Hepatocyte (in vitro differentiated cells): ENCODE results near the gene SORCS2. TPM values are rescaled to one million over a fixed set of nuclear protein-coding genes. Genes with fewer than 3 reads are reported as not detected.

Experiments
- DNase-seq: peaks from one replicate; pipeline ENCODE4 v3.0.0-alpha.2; 2016; ENCODE audit warnings: low spot score
- H2AFZ ChIP-seq: fragments of 200-600 bp; sonication (generic); 2 replicates; pipeline ENCODE4 v1.6.0; 2016; ENCODE audit warnings: antibody characterized with exemption, mild to moderate bottlenecking
- H3K27ac ChIP-seq: fragments of 200-600 bp; sonication (generic); 2 replicates; pipeline ENCODE4 v1.5.1; 2016; ENCODE audit warnings: mild to moderate bottlenecking
- H3K27me3 ChIP-seq: fragments of 200-600 bp; sonication (generic); 2 replicates; pipeline ENCODE4 v1.6.1; 2016
- H3K36me3 ChIP-seq: fragments of 200-600 bp; sonication (generic); replicated peaks from 2 replicates; pipeline ENCODE4 v1.5.1; 2016; ENCODE audit warnings: low read depth; ENCODE audit not compliant: insufficient read depth
- H3K4me1 ChIP-seq: fragments of 200-600 bp; sonication (generic); 2 replicates; pipeline ENCODE4 v1.5.1; 2016; ENCODE audit warnings: mild to moderate bottlenecking, moderate library complexity; ENCODE audit not compliant: insufficient read depth
- H3K4me2 ChIP-seq: fragments of 200-600 bp; sonication (generic); 2 replicates; pipeline ENCODE4 v1.6.0; 2016
- H3K4me3 ChIP-seq: fragments of 200-600 bp; sonication (generic); 2 replicates; pipeline ENCODE4 v1.5.1; 2016; ENCODE audit warnings: mild to moderate bottlenecking
- H3K79me2 ChIP-seq: fragments of 200-600 bp; sonication (generic); 2 replicates; pipeline ENCODE4 v1.6.0; 2017; ENCODE audit warnings: mild to moderate bottlenecking
- H3K9me2 ChIP-seq: fragments of 200-600 bp; sonication (generic); replicated peaks from 2 replicates; pipeline ENCODE4 v1.6.0; 2017; ENCODE audit warnings: mild to moderate bottlenecking; ENCODE audit not compliant: insufficient read depth
- H3K9me3 ChIP-seq: fragments of 200-600 bp; sonication (generic); 2 replicates; pipeline ENCODE4 v1.5.1; 2016; ENCODE audit warnings: low read depth, mild to moderate bottlenecking
- H4K20me1 ChIP-seq: fragments of 200-600 bp; sonication (generic); 2 replicates; pipeline ENCODE4 v1.6.0; 2016; ENCODE audit warnings: mild to moderate bottlenecking; ENCODE audit not compliant: insufficient read depth, poor library complexity, severe bottlenecking
- CTCF ChIP-seq: fragments of 200-600 bp; sonication (generic); IDR thresholded peaks from 2 replicates; pipeline ENCODE4 v1.5.1; 2016; ENCODE audit warnings: antibody characterized with exemption, mild to moderate bottlenecking; ENCODE audit not compliant: poor library complexity
- EZH2 ChIP-seq: fragments of 200-600 bp; sonication (generic); IDR thresholded peaks from 2 replicates; pipeline ENCODE4 v1.6.1; 2016; ENCODE audit warnings: antibody characterized with exemption, mild to moderate bottlenecking, borderline replicate concordance
- EZH2phosphoT487 ChIP-seq: fragments of 200-600 bp; sonication (generic); IDR thresholded peaks from one replicate; pipeline ENCODE4 v1.6.1; 2018; ENCODE audit warnings: antibody characterized with exemption, mild to moderate bottlenecking, low read depth, moderate library complexity; ENCODE audit not compliant: unreplicated experiment, severe bottlenecking
- WGBS: methylation state at CpG from one replicate; pipeline ENCODE4 v1.1.6; 2016; ENCODE audit warnings: low lambda C conversion rate; ENCODE audit errors: missing lambda C conversion rate; 5-methylcytosine and 5-hydroxymethylcytosine counted together
- polyA plus RNA-seq: library from polyadenylated mRNA; unstranded; fragments of >200 nt; fragmentation: Nextera tagmentation; extraction: Ambion mirVana; gene quantifications from 2 replicates; pipeline ENCODE4 v1.2.1, GENCODE V29; 2016
- total RNA-seq: library from RNA; depleted of rRNA; stranded (reverse); fragments of >200 nt; gene quantifications from 2 replicates; pipeline ENCODE4 v1.2.3, GENCODE V29; 2014

The SORCS2 gene
- total and polyA plus RNA-seq, 2 experiments from 2014 or later = 1.6 to 4.8 TPM

GRCh38 chr4:7320206-7320797 lies 128.0 kb downstream of the SORCS2 start:
- DNase-seq = no peak
- H2AFZ ChIP-seq = no peak overlapping the region
- no peaks in the 10 kb centered on the region for H3K9me3 ChIP-seq
- H3K4me1 ChIP-seq = no peaks in the 10 kb centered on the region
- no peaks in the 10 kb centered on the region for H4K20me1 ChIP-seq
- TF ChIP-seq CTCF = no peak
- TF ChIP-seq EZH2phosphoT487 = no peak
- no peak overlapping the region for H3K4me2 ChIP-seq
- no peaks in the 10 kb centered on the region for H3K36me3 ChIP-seq
- H3K27me3 ChIP-seq = no peaks in the 10 kb centered on the region
- no peaks in the 10 kb centered on the region for H3K79me2 ChIP-seq
- 46% methylated on average over 5 of the region's 5 CpGs for WGBS
- no peak overlapping the region for H3K4me3 ChIP-seq
- H3K27ac ChIP-seq = no peak overlapping the region
- no peaks in the 10 kb centered on the region for H3K9me2 ChIP-seq

- Histone ChIP-seq H3K27me3 (no peaks in the 10 kb centered on the region), H3K4me1 (no peaks in the 10 kb centered on the region), H3K4me2 (no peak overlapping the region), H3K4me3 (no peak overlapping the region), H3K79me2 (no peaks in the 10 kb centered on the region), H2AFZ (no peak overlapping the region), H3K9me2 (no peaks in the 10 kb centered on the region), H4K20me1 (no peaks in the 10 kb centered on the region), H3K9me3 (no peaks in the 10 kb centered on the region), H3K36me3 (no peaks in the 10 kb centered on the region), H3K27ac (no peak overlapping the region)
- 63% methylated on average over 18 of the region's 18 CpGs for WGBS
- DNase-seq = peak; percentile 56
- TF ChIP-seq EZH2phosphoT487 (no peak), CTCF (no peak), EZH2 (no peak)
These were observed 130.0 kb downstream of the SORCS2 start for GRCh38 chr4:7322166-7322991.

- no peaks in the 10 kb centered on the region for H3K36me3 ChIP-seq
- WGBS = 93% methylated on average over 5 of the region's 5 CpGs
- no peaks in the 10 kb centered on the region for H3K27me3 ChIP-seq
- no peaks in the 10 kb centered on the region for H3K79me2 ChIP-seq
- no peaks in the 10 kb centered on the region for H3K9me3 ChIP-seq
- no peaks in the 10 kb centered on the region for H3K4me1 ChIP-seq
- DNase-seq = no peak
- H3K4me2 ChIP-seq = no peak overlapping the region
- H3K4me3 ChIP-seq = no peak overlapping the region
- H3K27ac ChIP-seq = no peak overlapping the region
- TF ChIP-seq EZH2phosphoT487 (no peak), CTCF (no peak), EZH2 (no peak)
- no peak overlapping the region for H2AFZ ChIP-seq
- H4K20me1 ChIP-seq = no peaks in the 10 kb centered on the region
- H3K9me2 ChIP-seq = no peaks in the 10 kb centered on the region
These were observed 131.1 kb downstream of the SORCS2 start for GRCh38 chr4:7323461-7323871.
